ENCODE data around the gene LDAH. TPM values are rescaled to one million over a fixed set of nuclear protein-coding genes. Genes with fewer than 3 reads are reported as not detected.
"Not testable (repeated sequence)": the region's sequence is repeated elsewhere in the genome, so short reads cannot be mapped to it uniquely, and the experiment has no call there.

Gene LDAH
- total RNA-seq, 1 donor from 2014 or later, result 15.6 TPM

- DNase-seq (ENCODE audit: low spot score in 2 of 2), result no peak
- Histone ChIP-seq H3K9me3 (no peaks in the 10 kb centered on the region), H3K4me1 (no peaks in the 10 kb centered on the region), H3K27ac (no peak overlapping the region), H3K27me3 (no peaks in the 10 kb centered on the region), H3K36me3 (no peaks in the 10 kb centered on the region), H3K4me3 (no peak overlapping the region)
- TF ChIP-seq CTCF (IDR thresholded peaks at IDR 0.05), result no peak
- intact Hi-C loops (cut with DNase I), result no loop called here
Measured at GRCh38 chr2:20806286-20806685, 16.6 kb downstream of the LDAH start.

GRCh38 chr2:20803974-20804373 lies 18.9 kb downstream of the LDAH start:
- no peak overlapping the region for H3K4me3 ChIP-seq
- intact Hi-C loops (cut with DNase I), result no loop called here
- no peak for DNase-seq (ENCODE audit: low spot score in 2 of 2)
- no peaks in the 10 kb centered on the region for H3K27me3 ChIP-seq
- H3K36me3 ChIP-seq, result no peaks in the 10 kb centered on the region
- H3K27ac ChIP-seq, result no peak overlapping the region
- TF ChIP-seq CTCF (IDR thresholded peaks at IDR 0.05), result no peak
- no peaks in the 10 kb centered on the region for H3K4me1 ChIP-seq
- H3K9me3 ChIP-seq, result no peaks in the 10 kb centered on the region

- H3K27me3 ChIP-seq, result no peaks in the 10 kb centered on the region
- no peaks in the 10 kb centered on the region for H3K9me3 ChIP-seq
- H3K4me3 ChIP-seq, result no peak overlapping the region
- DNase-seq (ENCODE audit: low spot score in 2 of 2), result no peak
- H3K4me1 ChIP-seq, result no peaks in the 10 kb centered on the region
- intact Hi-C loops (cut with DNase I), result no loop called here
- H3K27ac ChIP-seq, result no peak overlapping the region
- no peak for TF ChIP-seq CTCF (IDR thresholded peaks at IDR 0.05)
- H3K36me3 ChIP-seq, result no peaks in the 10 kb centered on the region
Measured at GRCh38 chr2:20803226-20803682, 19.6 kb downstream of the LDAH start.

GRCh38 chr2:20797096-20797495 lies 25.8 kb downstream of the LDAH start:
- Histone ChIP-seq H3K4me1 (no peaks in the 10 kb centered on the region), H3K27me3 (no peaks in the 10 kb centered on the region), H3K27ac (no peak overlapping the region), H3K9me3 (peaks cover 0 to 14% of the 10 kb centered on the region in 2 donors), H3K4me3 (no peak overlapping the region), H3K36me3 (no peaks in the 10 kb centered on the region)
- DNase-seq (ENCODE audit: low spot score in 2 of 2), result no peak
- TF ChIP-seq CTCF (IDR thresholded peaks at IDR 0.05), result no peak
- intact Hi-C loops (cut with DNase I), result no loop called here

GRCh38 chr2:20796374-20796791 lies 26.5 kb downstream of the LDAH start:
- Histone ChIP-seq H3K4me1 (no peaks in the 10 kb centered on the region), H3K9me3 (peaks cover 0 to 14% of the 10 kb centered on the region in 2 donors), H3K27ac (no peak overlapping the region), H3K27me3 (no peaks in the 10 kb centered on the region), H3K36me3 (no peaks in the 10 kb centered on the region), H3K4me3 (no peak overlapping the region)
- intact Hi-C loops (cut with DNase I), result no loop called here
- TF ChIP-seq CTCF (IDR thresholded peaks at IDR 0.05), result no peak
- no peak for DNase-seq (ENCODE audit: low spot score in 2 of 2)

GRCh38 chr2:20793944-20794343 lies 29.0 kb downstream of the LDAH start:
- H3K27ac ChIP-seq; H3K27me3 ChIP-seq; H3K4me1 ChIP-seq; H3K36me3 ChIP-seq; DNase-seq (ENCODE audit: low spot score in 2 of 2); H3K4me3 ChIP-seq; intact Hi-C loops (cut with DNase I): not testable (repeated sequence)
- peaks cover 0 to 14% of the 10 kb centered on the region in 2 donors for H3K9me3 ChIP-seq
